Measurements from ENCODE around the gene MSX2. TPM values are rescaled to one million over a fixed set of nuclear protein-coding genes. Genes with fewer than 3 reads are reported as not detected.

Gene MSX2
- total and polyA plus RNA-seq, 2 of the 4 experiments (the other 2 are of a cell fraction), result 2.2 to 3.7 TPM

- intact Hi-C loops (cut with micrococcal nuclease), result no loop called here
- peak overlapping the region; percentile 79 for H3K4me2 ChIP-seq (ENCODE audit: low read depth, low read length)
- TF ChIP-seq MAZ (IDR thresholded peaks at IDR 0.05; ENCODE audit: borderline replicate concordance, low read depth, low read length), result no peak
- no peak for TF ChIP-seq SMC3 (IDR thresholded peaks at IDR 0.05; ENCODE audit: low read depth, low read length)
- TF ChIP-seq FOS (IDR thresholded peaks at IDR 0.05; ENCODE audit: low read depth, low read length), result no peak
- no peak for TF ChIP-seq USF2 (IDR thresholded peaks at IDR 0.05; ENCODE audit: low read depth, low read length)
- TF ChIP-seq CTCF (conservative IDR thresholded peaks at IDR 0.05; ENCODE audit: low read depth, low read length), result no peak
- no peak for TF ChIP-seq NFE2L2 (IDR thresholded peaks at IDR 0.05; ENCODE audit: low read depth, low read length)
- TF ChIP-seq CEBPB (IDR thresholded peaks at IDR 0.05; ENCODE audit: low read depth, low read length), result no peak
- TF ChIP-seq MXI1 (IDR thresholded peaks at IDR 0.05; ENCODE audit: borderline replicate concordance, low read depth, low read length), result no peak
- TF ChIP-seq CHD1 (IDR thresholded peaks at IDR 0.05; ENCODE audit: low read depth, low read length), result no peak
- TF ChIP-seq BHLHE40 (IDR thresholded peaks at IDR 0.05; ENCODE audit: low read depth, low read length), result no peak
- no peak for TF ChIP-seq RFX5 (IDR thresholded peaks at IDR 0.05; ENCODE audit: low read depth, low read length)
- TF ChIP-seq POLR2A (IDR thresholded peaks at IDR 0.05; ENCODE audit: low read depth, low read length), result no peak
- no peak for TF ChIP-seq ELK1 (IDR thresholded peaks at IDR 0.05; ENCODE audit: borderline replicate concordance, low read depth, low read length)
- TF ChIP-seq MAFK (IDR thresholded peaks at IDR 0.05; ENCODE audit: low read depth, low read length), result no peak
Observed at GRCh38 chr5:174721530-174722432, 2.6 kb upstream of the MSX2 start.

More at GRCh38 chr5:174721530-174722432, 2.6 kb upstream of the MSX2 start:
- H3K18ac ChIP-seq (ENCODE audit: low read depth, low read length), result no peak overlapping the region
- H2BK15ac ChIP-seq (ENCODE audit: low read depth, low read length), result no peak overlapping the region
- no peak overlapping the region for H3K9ac ChIP-seq (ENCODE audit: low read depth, low read length)
- no peak overlapping the region for H2BK5ac ChIP-seq (ENCODE audit: low read depth, low read length, poor library complexity, severe bottlenecking)
- H3K4ac ChIP-seq (ENCODE audit: low read depth, low read length), result no peak overlapping the region
- H3K27ac ChIP-seq (ENCODE audit: insufficient read depth, low read length), result no peak overlapping the region
- H3K9me1 ChIP-seq (ENCODE audit: insufficient read depth, low read length), result no peaks in the 10 kb centered on the region
- ATAC-seq (ENCODE audit: low read depth) (no peak), DNase-seq (no peak)
- dilution Hi-C loops (cut with HindIII; ENCODE audit: low sequenced_read_pairs, unreplicated experiment) (no loop called here), in situ Hi-C loops (cut with MboI; ENCODE audit: low sequenced_read_pairs) (no loop called here)
- no peaks in the 10 kb centered on the region for H3K36me3 ChIP-seq (ENCODE audit: control insufficient read depth, insufficient read depth, low read length)
- BruUV-seq (replicated peaks), result no TSS peak
- no peak overlapping the region for H3K56ac ChIP-seq (ENCODE audit: extremely low read depth, insufficient read depth, low read length)
- H3K27me3 ChIP-seq (ENCODE audit: control insufficient read depth, insufficient read depth, low read length), result peaks cover 62% of the 10 kb centered on the region
- peak overlapping the region; percentile 32; the same call in 1 of the 2 replicates for H3K4me3 ChIP-seq (ENCODE audit: insufficient read depth, low read depth, low read length)
- H4K5ac ChIP-seq (ENCODE audit: low read depth, low read length), result no peak overlapping the region
- no peak overlapping the region for H2AK9ac ChIP-seq (replicated peaks; ENCODE audit: low read depth, low read length, poor library complexity)
- 0% methylated on average over 1 of the region's 19 CpGs; no CpG with 5 or more reads in 1 of the 2 experiments for whole genome bisulfite sequencing, 2 experiments (ENCODE audit: extremely low coverage in 2 of 2, insufficient read length in 1 of 2)
- no peak overlapping the region for H2AK5ac ChIP-seq (ENCODE audit: low read depth, low read length)
- CTCF ChIA-PET, result interaction anchor here (0.6 kb wide), 1 partner anchor 12 kb away, joined by 3 read pairs; no protein-coding TSS in a partner anchor
- no peaks in the 10 kb centered on the region for H3K4me1 ChIP-seq (ENCODE audit: control insufficient read depth, insufficient read depth, low read length)
- H4K8ac ChIP-seq (ENCODE audit: low read depth in 2 of 2, low read length in 2 of 2), result no peak overlapping the region
- H2AFZ ChIP-seq (replicated peaks; ENCODE audit: low read length, poor library complexity), result peak overlapping the region; percentile 70
- H3K79me1 ChIP-seq (ENCODE audit: low read depth in 1 of 2, low read length in 2 of 2), result peaks cover 8% of the 10 kb centered on the region in 2 experiments; a peak in 3 of 4 replicates
- no peak overlapping the region for H4K91ac ChIP-seq (ENCODE audit: insufficient read depth, low read depth, low read length)
- no peaks in the 10 kb centered on the region for H4K20me1 ChIP-seq (ENCODE audit: insufficient read depth, low read length)
- no peak overlapping the region for H3K14ac ChIP-seq (replicated peaks; ENCODE audit: low read depth, low read length)
- peaks cover 2% of the 10 kb centered on the region; the same call in 1 of the 2 replicates for H3K9me3 ChIP-seq (ENCODE audit: control insufficient read depth, insufficient read depth, low read length)
- H2BK120ac ChIP-seq (ENCODE audit: low read depth, low read length), result no peak overlapping the region
- POLR2A ChIA-PET (ENCODE audit: unreplicated experiment), result no interaction called here
- no peak overlapping the region for H2BK20ac ChIP-seq (ENCODE audit: low read depth, low read length)
- H3K23ac ChIP-seq (ENCODE audit: low read depth, low read length), result no peak overlapping the region
